IMR-90 (cell line): Measurements from ENCODE around the gene PRF1. TPM values are rescaled to one million over a fixed set of nuclear protein-coding genes. Genes with fewer than 3 reads are reported as not detected.

Source experiments
- ATAC-seq: fragments of 200-7000 bp; cut with Tn5 transposase; 2 replicates; pipeline ENCODE4 v1.9.1; 2020; ENCODE audit warnings: low read depth, mild to moderate bottlenecking, moderate library complexity
- BruUV-seq: library from RNA; stranded (reverse); fragments of 400-500 nt; replicated peaks from 2 replicates; lab custom pipeline; 2021; lab: Mats Ljungman, UMichigan
- CTCF ChIA-PET: fragments of 300-600 bp; formaldehyde crosslinking; extraction: SDS; loops from one replicate; lab custom pipeline; 2021; ENCODE audit warnings: antibody characterized with exemption; lab: Yijun Ruan, JAX
- POLR2A ChIA-PET: fragments of 300-600 bp; sonication (Branson Sonifier 250); formaldehyde crosslinking; loops from one replicate; lab custom pipeline; 2022; ENCODE audit warnings: antibody characterized with exemption; ENCODE audit not compliant: unreplicated experiment; lab: Charles Lee
- DNase-seq: peaks from one replicate; pipeline ENCODE4 v3.0.0; 2013
- H2AFZ ChIP-seq: replicated peaks from 2 replicates; pipeline ENCODE3; 2013; ENCODE audit warnings: low read length, mild to moderate bottlenecking; ENCODE audit not compliant: poor library complexity
- H2AK5ac ChIP-seq: 2 replicates; pipeline ENCODE4 v1.6.1; 2013; ENCODE audit warnings: low read depth, low read length, inconsistent platforms
- H2AK9ac ChIP-seq: replicated peaks from 2 replicates; pipeline ENCODE3; 2013; ENCODE audit warnings: mild to moderate bottlenecking, low read depth, low read length, moderate library complexity; ENCODE audit not compliant: poor library complexity
- H2BK120ac ChIP-seq: 2 replicates; pipeline ENCODE4 v1.6.1; 2013; ENCODE audit warnings: low read depth, low read length, inconsistent platforms
- H2BK15ac ChIP-seq: 3 replicates; pipeline ENCODE4 v1.6.1; 2013; ENCODE audit warnings: low read depth, low read length, inconsistent platforms
- H2BK20ac ChIP-seq: 2 replicates; pipeline ENCODE4 v1.6.1; 2013; ENCODE audit warnings: low read depth, mild to moderate bottlenecking, inconsistent platforms, low read length, moderate library complexity
- H2BK5ac ChIP-seq: 2 replicates; pipeline ENCODE4 v1.6.1; 2013; ENCODE audit warnings: mild to moderate bottlenecking, low read depth, low read length, inconsistent platforms; ENCODE audit not compliant: poor library complexity, severe bottlenecking
- H3K14ac ChIP-seq: replicated peaks from 2 replicates; pipeline ENCODE4 v1.6.1; 2013; ENCODE audit warnings: low read depth, low read length, inconsistent platforms
- H3K18ac ChIP-seq: 2 replicates; pipeline ENCODE4 v1.6.1; 2013; ENCODE audit warnings: low read depth, low read length, control low read depth
- H3K23ac ChIP-seq: 2 replicates; pipeline ENCODE4 v1.6.1; 2013; ENCODE audit warnings: low read depth, low read length, inconsistent platforms
- H3K27ac ChIP-seq: 2 replicates; pipeline ENCODE4 v1.5.1; 2013; ENCODE audit warnings: mild to moderate bottlenecking, control low read depth, low read length; ENCODE audit not compliant: insufficient read depth
- H3K27me3 ChIP-seq: 2 replicates; pipeline ENCODE4 v1.6.1; 2013; ENCODE audit warnings: low read length; ENCODE audit not compliant: control insufficient read depth, insufficient read depth
- H3K36me3 ChIP-seq: 2 replicates; pipeline ENCODE4 v1.6.1; 2013; ENCODE audit warnings: low read length, mixed read lengths; ENCODE audit not compliant: control insufficient read depth, insufficient read depth
- H3K4ac ChIP-seq: 2 replicates; pipeline ENCODE4 v1.6.1; 2013; ENCODE audit warnings: low read depth, low read length, inconsistent platforms
- H3K4me1 ChIP-seq: 2 replicates; pipeline ENCODE4 v1.6.1; 2013; ENCODE audit warnings: low read length, mixed read lengths; ENCODE audit not compliant: control insufficient read depth, insufficient read depth
- H3K4me2 ChIP-seq: 2 replicates; pipeline ENCODE4 v1.6.1; 2013; ENCODE audit warnings: low read depth, mild to moderate bottlenecking, control low read depth, low read length, moderate library complexity
- H3K4me3 ChIP-seq: 2 replicates; pipeline ENCODE4 v1.5.1; 2013; ENCODE audit warnings: low read depth, mild to moderate bottlenecking, control low read depth, low read length, moderate library complexity; ENCODE audit not compliant: insufficient read depth
- H3K56ac ChIP-seq: 2 replicates; pipeline ENCODE4 v1.6.1; 2013; ENCODE audit warnings: low read length, inconsistent platforms; ENCODE audit not compliant: insufficient read depth; ENCODE audit errors: extremely low read depth
- H3K79me1 ChIP-seq, 2 experiments: 2 replicates each; pipeline ENCODE4 v1.6.1; 2013; ENCODE audit warnings: low read length in 2 of 2, inconsistent platforms in 1 of 2, low read depth in 1 of 2
- H3K9ac ChIP-seq: 2 replicates; pipeline ENCODE4 v1.6.1; 2013; ENCODE audit warnings: low read depth, low read length, control low read depth
- H3K9me1 ChIP-seq: 2 replicates; pipeline ENCODE4 v1.6.1; 2013; ENCODE audit warnings: low read length, inconsistent platforms; ENCODE audit not compliant: insufficient read depth
- H3K9me3 ChIP-seq: 2 replicates; pipeline ENCODE4 v1.6.1; 2013; ENCODE audit warnings: low read length; ENCODE audit not compliant: control insufficient read depth, insufficient read depth
- H4K20me1 ChIP-seq: 2 replicates; pipeline ENCODE4 v1.6.1; 2013; ENCODE audit warnings: low read length, inconsistent platforms; ENCODE audit not compliant: insufficient read depth
- H4K5ac ChIP-seq: 2 replicates; pipeline ENCODE4 v1.6.1; 2013; ENCODE audit warnings: mild to moderate bottlenecking, low read depth, low read length, control low read depth
- H4K8ac ChIP-seq, 2 experiments: 2 replicates each; pipeline ENCODE4 v1.6.1; 2013; ENCODE audit warnings: low read depth in 2 of 2, low read length in 2 of 2, control low read depth in 1 of 2, inconsistent platforms in 1 of 2
- H4K91ac ChIP-seq: 2 replicates; pipeline ENCODE4 v1.6.1; 2013; ENCODE audit warnings: low read depth, low read length, inconsistent platforms; ENCODE audit not compliant: insufficient read depth
- BHLHE40 ChIP-seq: fragments of 150-350 bp; IDR thresholded peaks from 2 replicates; pipeline ENCODE4 v1.6.1; 2016; ENCODE audit warnings: mild to moderate bottlenecking, low read depth, low read length
- CEBPB ChIP-seq: IDR thresholded peaks from 2 replicates; pipeline ENCODE4 v1.6.1; 2012; ENCODE audit warnings: low read depth, low read length, improper control_type of control experiment
- CHD1 ChIP-seq: IDR thresholded peaks from 2 replicates; pipeline ENCODE4 v1.6.1; 2012; ENCODE audit warnings: low read depth, low read length, improper control_type of control experiment
- FOS ChIP-seq: fragments of 150-350 bp; IDR thresholded peaks from 2 replicates; pipeline ENCODE4 v1.6.1; 2016; ENCODE audit warnings: low read depth, low read length
- MAFK ChIP-seq: IDR thresholded peaks from 2 replicates; pipeline ENCODE4 v1.6.1; 2012; ENCODE audit warnings: low read depth, low read length, improper control_type of control experiment
- MAZ ChIP-seq: IDR thresholded peaks from 2 replicates; pipeline ENCODE4 v1.6.1; 2012; ENCODE audit warnings: low read depth, mild to moderate bottlenecking, low read length, improper control_type of control experiment, moderate library complexity, borderline replicate concordance
- MXI1 ChIP-seq: IDR thresholded peaks from 2 replicates; pipeline ENCODE4 v1.6.1; 2012; ENCODE audit warnings: low read depth, mild to moderate bottlenecking, low read length, moderate library complexity, borderline replicate concordance
- NFE2L2 ChIP-seq: fragments of 150-350 bp; IDR thresholded peaks from 2 replicates; pipeline ENCODE4 v1.6.1; 2016; ENCODE audit warnings: low read depth, mild to moderate bottlenecking, low read length
- POLR2A ChIP-seq: IDR thresholded peaks from 2 replicates; pipeline ENCODE4 v1.6.1; 2012; ENCODE audit warnings: mild to moderate bottlenecking, low read depth, low read length
- RAD21 ChIP-seq: IDR thresholded peaks from 2 replicates; pipeline ENCODE4 v1.6.1; 2012; ENCODE audit warnings: low read length, improper control_type of control experiment
- RFX5 ChIP-seq: IDR thresholded peaks from 2 replicates; pipeline ENCODE4 v1.8.0; 2012; ENCODE audit warnings: low read depth, mild to moderate bottlenecking, low read length, moderate library complexity
- WGBS, 2 experiments: methylation state at CpG; one replicate each; pipeline versions ENCODE4 v1.1.5 to v1.1.7; 2013; ENCODE audit warnings: missing lambda C conversion rate in 2 of 2; ENCODE audit not compliant: insufficient read length in 1 of 2; ENCODE audit errors: extremely low coverage in 2 of 2; 5-methylcytosine and 5-hydroxymethylcytosine counted together
- dilution Hi-C: fragments of 300-500 bp; cut with HindIII; formaldehyde crosslinking; loops from one replicate; pipeline ENCODE4 v1.14.3; 2018; ENCODE audit warnings: low sequenced_read_pairs; ENCODE audit not compliant: unreplicated experiment
- in situ Hi-C: fragments of 300-500 bp; cut with MboI; formaldehyde crosslinking; loops from 3 replicates; pipeline ENCODE4 v1.14.3; 2019; ENCODE audit warnings: low sequenced_read_pairs, inconsistent platforms, mixed read lengths
- intact Hi-C: fragments of 100-400 bp; cut with micrococcal nuclease; formaldehyde crosslinking; loops from 2 replicates; pipeline ENCODE4 v1.10.0; 2022
- polyA plus RNA-seq, 3 experiments: library from polyadenylated mRNA; depleted of rRNA; stranded (reverse); fragments of >200 nt; gene quantifications; 2 replicates each; pipeline ENCODE4 v1.2.3, GENCODE V29; 2012; ENCODE audit warnings: low replicate concordance in 1 of 3
- total RNA-seq: library from RNA; depleted of rRNA; stranded (reverse); fragments of >200 nt; gene quantifications from 2 replicates; pipeline ENCODE4 v1.2.3, GENCODE V29; 2012
- TF ChIP-seq, protein P1 (sequence below): fragments of 150-350 bp; IDR thresholded peaks from 2 replicates; pipeline ENCODE4 v1.6.1; 2016; ENCODE audit warnings: low read depth, mild to moderate bottlenecking, low read length, moderate library complexity, borderline replicate concordance
- TF ChIP-seq, protein P2 (sequence below): fragments of 150-350 bp; IDR thresholded peaks from 2 replicates; pipeline ENCODE4 v1.6.1; 2017; ENCODE audit warnings: mild to moderate bottlenecking, antibody characterized with exemption, low read length, low read depth

Gene PRF1
- total and polyA plus RNA-seq, 2 of the 4 experiments (the other 2 are of a cell fraction), result not detected

DNA sequence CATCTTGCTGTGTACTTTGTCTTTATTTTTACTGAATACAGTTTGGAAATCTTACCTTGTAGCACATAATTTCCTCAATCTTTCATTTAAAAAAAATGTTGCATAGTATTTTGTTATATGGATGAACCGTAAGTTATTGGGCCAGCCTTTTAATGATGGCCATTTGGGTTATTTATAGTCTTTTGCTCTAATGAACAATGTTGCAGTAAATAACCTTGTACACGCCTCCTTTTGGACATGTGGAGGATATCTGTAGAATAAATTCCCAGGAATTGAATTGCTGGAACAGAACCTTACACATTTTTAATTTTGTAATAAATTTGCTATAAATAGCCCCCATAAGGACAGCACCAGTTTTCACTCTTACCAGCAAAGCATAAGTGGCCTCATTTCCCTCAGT lies 12.7 kb upstream of the PRF1 start:
- no peaks in the 10 kb centered on the region for H3K9me1 ChIP-seq
- no peak overlapping the region for H3K56ac ChIP-seq
- no peak overlapping the region for H2AK5ac ChIP-seq
- no peak overlapping the region for H3K4ac ChIP-seq
- no CpG with 5 or more reads among the region's 2 CpGs for WGBS, 2 experiments
- in situ Hi-C loops, result no loop called here
- no peak overlapping the region for H2BK5ac ChIP-seq
- no peak overlapping the region for H3K18ac ChIP-seq
- H4K8ac ChIP-seq, result no peak overlapping the region
- H3K4me3 ChIP-seq, result no peak overlapping the region
- no peak overlapping the region for H2BK120ac ChIP-seq
- H3K23ac ChIP-seq, result no peak overlapping the region
- no peak overlapping the region for H2AFZ ChIP-seq
- peaks cover 2% of the 10 kb centered on the region for H3K27me3 ChIP-seq
- DNase-seq, result no peak
- no peak overlapping the region for H2AK9ac ChIP-seq
- H3K9me3 ChIP-seq, result peaks cover 1% of the 10 kb centered on the region
- ATAC-seq, result no peak
- BruUV-seq, result no TSS peak
- H4K91ac ChIP-seq, result no peak overlapping the region
- H3K14ac ChIP-seq, result no peak overlapping the region
- H3K36me3 ChIP-seq, result no peaks in the 10 kb centered on the region
- H3K27ac ChIP-seq, result no peak overlapping the region
- TF ChIP-seq MAFK (no peak), MXI1 (no peak), RAD21 (no peak), RFX5 (no peak), CEBPB (no peak), MAZ (no peak), FOS (no peak), CHD1 (no peak), POLR2A (no peak), BHLHE40 (no peak), NFE2L2 (no peak)
- TF ChIP-seq, protein P1, sequence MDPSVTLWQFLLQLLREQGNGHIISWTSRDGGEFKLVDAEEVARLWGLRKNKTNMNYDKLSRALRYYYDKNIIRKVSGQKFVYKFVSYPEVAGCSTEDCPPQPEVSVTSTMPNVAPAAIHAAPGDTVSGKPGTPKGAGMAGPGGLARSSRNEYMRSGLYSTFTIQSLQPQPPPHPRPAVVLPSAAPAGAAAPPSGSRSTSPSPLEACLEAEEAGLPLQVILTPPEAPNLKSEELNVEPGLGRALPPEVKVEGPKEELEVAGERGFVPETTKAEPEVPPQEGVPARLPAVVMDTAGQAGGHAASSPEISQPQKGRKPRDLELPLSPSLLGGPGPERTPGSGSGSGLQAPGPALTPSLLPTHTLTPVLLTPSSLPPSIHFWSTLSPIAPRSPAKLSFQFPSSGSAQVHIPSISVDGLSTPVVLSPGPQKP, result no peak
- TF ChIP-seq, protein P2, sequence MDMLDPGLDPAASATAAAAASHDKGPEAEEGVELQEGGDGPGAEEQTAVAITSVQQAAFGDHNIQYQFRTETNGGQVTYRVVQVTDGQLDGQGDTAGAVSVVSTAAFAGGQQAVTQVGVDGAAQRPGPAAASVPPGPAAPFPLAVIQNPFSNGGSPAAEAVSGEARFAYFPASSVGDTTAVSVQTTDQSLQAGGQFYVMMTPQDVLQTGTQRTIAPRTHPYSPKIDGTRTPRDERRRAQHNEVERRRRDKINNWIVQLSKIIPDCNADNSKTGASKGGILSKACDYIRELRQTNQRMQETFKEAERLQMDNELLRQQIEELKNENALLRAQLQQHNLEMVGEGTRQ, result no peak
- H3K4me1 ChIP-seq, result no peaks in the 10 kb centered on the region
- no peaks in the 10 kb centered on the region for H3K79me1 ChIP-seq
- H3K9ac ChIP-seq, result no peak overlapping the region
- H3K4me2 ChIP-seq, result no peak overlapping the region
- no peak overlapping the region for H2BK15ac ChIP-seq
- POLR2A ChIA-PET, result no interaction called here
- H2BK20ac ChIP-seq, result no peak overlapping the region
- CTCF ChIA-PET, result no interaction called here
- no peak overlapping the region for H4K5ac ChIP-seq
- no peaks in the 10 kb centered on the region for H4K20me1 ChIP-seq
- dilution Hi-C loops, result no loop called here
- intact Hi-C loops, result no loop called here
